Measurements from ENCODE around the gene TP53I13. TPM values are rescaled to one million over a fixed set of nuclear protein-coding genes. Genes with fewer than 3 reads are reported as not detected.

Gene TP53I13
- total RNA-seq, 6 experiments from 2014 or later, result 16.8 to 52.4 (median 38.4) TPM

DNA sequence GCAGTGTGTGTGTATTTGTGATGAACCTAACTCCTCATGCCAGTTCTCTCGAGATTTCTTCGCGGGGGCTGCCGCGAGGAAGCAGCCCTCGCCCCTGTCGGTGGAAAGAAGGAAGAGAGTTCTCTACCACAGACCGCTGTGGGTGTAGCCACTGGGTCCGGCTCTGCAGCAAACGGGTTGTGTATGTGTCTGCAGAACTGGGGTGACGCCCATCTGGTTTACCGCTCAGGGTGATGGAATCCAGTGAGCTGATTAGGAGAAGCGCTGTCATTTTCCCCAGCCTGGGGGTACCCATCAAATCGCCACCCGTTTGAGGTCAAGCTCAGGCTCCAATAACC is 46.5 kb downstream of the TP53I13 start:
- H3K27ac ChIP-seq, result no peak overlapping the region
- no peaks in the 10 kb centered on the region for H3K36me3 ChIP-seq
- H3K9me3 ChIP-seq, result no peaks in the 10 kb centered on the region
- peaks cover 0 to 16% of the 10 kb centered on the region in 2 donors for H3K27me3 ChIP-seq
- peaks cover 0 to 40% (median 17%) of the 10 kb centered on the region in 4 donors for H3K4me1 ChIP-seq
- peak overlapping the region in 1 of 3 donors; percentile 33 for H3K4me3 ChIP-seq
- DNase-seq (no peak), ATAC-seq (no peak)
- TF ChIP-seq POLR2A (IDR thresholded peaks at IDR 0.05), result no peak
- TF ChIP-seq, protein P1, sequence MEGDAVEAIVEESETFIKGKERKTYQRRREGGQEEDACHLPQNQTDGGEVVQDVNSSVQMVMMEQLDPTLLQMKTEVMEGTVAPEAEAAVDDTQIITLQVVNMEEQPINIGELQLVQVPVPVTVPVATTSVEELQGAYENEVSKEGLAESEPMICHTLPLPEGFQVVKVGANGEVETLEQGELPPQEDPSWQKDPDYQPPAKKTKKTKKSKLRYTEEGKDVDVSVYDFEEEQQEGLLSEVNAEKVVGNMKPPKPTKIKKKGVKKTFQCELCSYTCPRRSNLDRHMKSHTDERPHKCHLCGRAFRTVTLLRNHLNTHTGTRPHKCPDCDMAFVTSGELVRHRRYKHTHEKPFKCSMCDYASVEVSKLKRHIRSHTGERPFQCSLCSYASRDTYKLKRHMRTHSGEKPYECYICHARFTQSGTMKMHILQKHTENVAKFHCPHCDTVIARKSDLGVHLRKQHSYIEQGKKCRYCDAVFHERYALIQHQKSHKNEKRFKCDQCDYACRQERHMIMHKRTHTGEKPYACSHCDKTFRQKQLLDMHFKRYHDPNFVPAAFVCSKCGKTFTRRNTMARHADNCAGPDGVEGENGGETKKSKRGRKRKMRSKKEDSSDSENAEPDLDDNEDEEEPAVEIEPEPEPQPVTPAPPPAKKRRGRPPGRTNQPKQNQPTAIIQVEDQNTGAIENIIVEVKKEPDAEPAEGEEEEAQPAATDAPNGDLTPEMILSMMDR (IDR thresholded peaks at IDR 0.05), result no peak
- intact Hi-C loops (cut with DNase I), result no loop called here
- 11% methylated on average over 10 of the region's 15 CpGs for WGBS (ENCODE audit: insufficient coverage, low coverage, low lambda C conversion rate, missing lambda C conversion rate)

DNA sequence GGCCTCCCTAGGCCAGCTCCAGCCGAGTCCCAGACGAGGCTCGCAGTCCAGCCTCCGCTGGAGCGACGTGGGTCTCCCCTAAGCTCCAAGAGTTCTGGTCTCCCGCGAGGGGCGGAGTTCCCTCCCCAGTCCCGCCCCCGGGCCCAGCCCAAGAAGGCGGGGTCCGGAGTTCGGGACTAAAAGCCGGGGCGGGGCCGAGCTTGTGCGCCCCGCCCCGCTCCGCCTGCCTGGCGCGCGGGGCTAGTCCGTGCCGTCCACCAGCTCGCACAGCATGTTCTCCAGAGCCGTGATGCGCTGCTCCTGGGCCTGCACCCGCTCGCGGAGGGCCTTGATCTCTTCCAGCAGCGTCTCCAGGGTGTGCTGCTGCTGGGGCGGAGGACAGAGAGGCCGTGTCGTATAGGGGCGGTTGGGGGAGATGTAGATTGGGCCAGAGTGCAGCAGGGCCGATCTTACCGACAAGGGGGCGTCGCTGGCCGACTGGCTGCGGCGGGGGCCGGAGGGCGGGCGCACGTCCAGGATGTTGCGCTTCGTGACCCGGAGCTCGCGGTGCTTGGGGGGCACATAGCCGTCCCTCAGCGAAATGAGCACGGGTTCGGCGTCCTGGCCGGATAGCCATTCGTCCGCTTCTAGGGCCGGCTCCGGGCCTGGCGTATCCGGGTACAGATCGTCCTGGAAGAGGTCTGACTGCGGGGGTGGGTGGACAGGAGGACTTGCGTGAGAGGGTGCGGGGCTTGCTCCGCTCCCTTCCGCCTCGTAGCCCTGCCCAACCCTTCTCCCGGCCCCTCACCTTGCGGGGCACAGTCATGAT is 47.2 kb downstream of the TP53I13 start:
- ATAC-seq (peak; percentile 72 to 82 (median 76)), DNase-seq (peak; percentile 85 to 87 (median 87))
- Histone ChIP-seq H3K4me1 (peaks cover 0 to 40% (median 17%) of the 10 kb centered on the region in 4 donors), H3K36me3 (no peaks in the 10 kb centered on the region), H3K27ac (no peak overlapping the region), H3K4me3 (peak overlapping the region in 2 of 3 donors; percentile 25 to 33), H3K27me3 (peaks cover 0 to 16% of the 10 kb centered on the region in 2 donors), H3K9me3 (no peaks in the 10 kb centered on the region)
- peak; percentile 39 for TF ChIP-seq POLR2A (IDR thresholded peaks at IDR 0.05)
- TF ChIP-seq, protein P1 (IDR thresholded peaks at IDR 0.05), result no peak
- intact Hi-C loops (cut with DNase I), result no loop called here
- WGBS (ENCODE audit: insufficient coverage, low coverage, low lambda C conversion rate, missing lambda C conversion rate), result 4% methylated on average over 4 of the region's 74 CpGs

DNA sequence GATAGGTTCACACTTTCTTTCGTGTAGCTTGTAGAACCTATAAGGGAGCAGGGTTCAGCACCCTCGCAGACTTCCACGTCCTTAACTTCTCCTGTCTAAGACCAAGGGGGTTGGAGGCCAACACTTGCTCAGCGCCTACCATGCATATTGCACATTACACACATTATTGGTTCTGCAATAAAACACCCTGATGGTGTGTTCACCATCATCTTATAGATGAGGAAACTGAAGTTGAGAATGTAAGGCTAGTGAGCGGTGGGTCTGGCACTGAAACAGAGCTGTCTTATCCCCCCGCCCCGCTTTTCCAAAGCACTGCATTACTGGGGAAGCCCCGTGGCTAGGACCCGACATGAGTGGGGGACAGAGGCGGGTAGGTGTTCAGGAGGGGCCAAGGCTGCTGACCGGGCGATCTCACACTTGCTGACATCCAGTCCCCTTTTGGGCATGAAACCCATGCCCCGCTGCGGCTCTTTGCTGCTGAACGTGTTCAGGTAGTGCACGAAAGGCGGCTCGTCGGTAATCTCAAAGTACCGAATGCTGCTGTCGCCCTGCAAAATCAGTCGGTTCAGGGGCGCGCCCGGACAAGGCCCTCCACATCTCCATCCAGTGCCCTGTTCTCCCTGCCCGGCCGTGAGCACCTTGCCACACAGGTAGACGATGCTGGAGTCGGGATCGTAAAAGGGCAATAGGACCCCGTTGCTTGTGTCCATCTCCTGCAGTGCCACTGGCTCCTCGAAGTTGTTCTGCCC is 48.0 kb downstream of the TP53I13 start:
- H3K4me1 ChIP-seq, result peaks cover 0 to 40% (median 17%) of the 10 kb centered on the region in 4 donors
- WGBS (ENCODE audit: insufficient coverage, low coverage, low lambda C conversion rate, missing lambda C conversion rate), result 16% methylated on average over 14 of the region's 32 CpGs
- intact Hi-C loops (cut with DNase I), result no loop called here
- no peaks in the 10 kb centered on the region for H3K9me3 ChIP-seq
- H3K27ac ChIP-seq, result no peak overlapping the region
- no peaks in the 10 kb centered on the region for H3K36me3 ChIP-seq
- peak overlapping the region in 2 of 3 donors; percentile 25 to 33 for H3K4me3 ChIP-seq
- peaks cover 0 to 16% of the 10 kb centered on the region in 2 donors for H3K27me3 ChIP-seq
- ATAC-seq (no peak), DNase-seq (peak in 1 of 3 donors; percentile 46)
- TF ChIP-seq POLR2A (IDR thresholded peaks at IDR 0.05), result no peak
- TF ChIP-seq, protein P1 (IDR thresholded peaks at IDR 0.05), result no peak

DNA sequence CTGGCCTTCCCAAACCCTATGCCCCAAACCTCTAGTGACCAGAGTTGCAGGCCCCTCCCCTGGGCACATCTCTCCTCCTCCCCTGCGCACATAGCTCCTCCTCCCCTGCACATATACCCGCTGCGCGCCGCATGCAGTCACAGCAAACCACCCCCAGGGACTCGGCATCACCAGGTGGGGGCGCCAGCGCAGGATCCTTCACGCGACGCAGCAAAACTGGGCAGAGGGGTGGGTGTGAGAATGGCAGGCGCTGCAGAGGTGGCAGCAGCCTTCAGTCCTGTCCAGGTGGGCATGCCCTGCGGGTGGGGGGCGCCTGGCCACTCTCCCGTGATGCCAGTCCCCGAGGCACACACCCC is 48.6 kb downstream of the TP53I13 start:
- intact Hi-C loops (cut with DNase I), result no loop called here
- Histone ChIP-seq H3K4me3 (peak overlapping the region; percentile 36 to 56 (median 40)), H3K4me1 (peaks cover 0 to 41% (median 17%) of the 10 kb centered on the region in 4 donors), H3K27ac (peak overlapping the region in 1 of 3 donors; percentile 24), H3K36me3 (no peaks in the 10 kb centered on the region), H3K9me3 (no peaks in the 10 kb centered on the region), H3K27me3 (peaks cover 0 to 16% of the 10 kb centered on the region in 2 donors)
- 3% methylated on average over 12 of the region's 16 CpGs for WGBS (ENCODE audit: insufficient coverage, low coverage, low lambda C conversion rate, missing lambda C conversion rate)
- no peak for TF ChIP-seq POLR2A (IDR thresholded peaks at IDR 0.05)
- TF ChIP-seq, protein P1 (IDR thresholded peaks at IDR 0.05), result peak; percentile 43 to 55 (median 48)
- DNase-seq (peak; percentile 77 to 83 (median 83)), ATAC-seq (peak; percentile 49 to 62 (median 59))

All from right lobe of liver (tissue), 6 donors.